HG03095 (cell line): Measurements from ENCODE around the gene OXLD1.
"Not testable (repeated sequence)": the region's sequence is repeated elsewhere in the genome, so short reads cannot be mapped to it uniquely, and the experiment has no call there.

Experiments used
- ATAC-seq: cut with Tn5 transposase; IDR thresholded peaks from one replicate; pipeline ENCODE4 v1.9.1; 2021; ENCODE audit warnings: moderate library complexity; ENCODE audit not compliant: unreplicated experiment

The OXLD1 gene

DNA sequence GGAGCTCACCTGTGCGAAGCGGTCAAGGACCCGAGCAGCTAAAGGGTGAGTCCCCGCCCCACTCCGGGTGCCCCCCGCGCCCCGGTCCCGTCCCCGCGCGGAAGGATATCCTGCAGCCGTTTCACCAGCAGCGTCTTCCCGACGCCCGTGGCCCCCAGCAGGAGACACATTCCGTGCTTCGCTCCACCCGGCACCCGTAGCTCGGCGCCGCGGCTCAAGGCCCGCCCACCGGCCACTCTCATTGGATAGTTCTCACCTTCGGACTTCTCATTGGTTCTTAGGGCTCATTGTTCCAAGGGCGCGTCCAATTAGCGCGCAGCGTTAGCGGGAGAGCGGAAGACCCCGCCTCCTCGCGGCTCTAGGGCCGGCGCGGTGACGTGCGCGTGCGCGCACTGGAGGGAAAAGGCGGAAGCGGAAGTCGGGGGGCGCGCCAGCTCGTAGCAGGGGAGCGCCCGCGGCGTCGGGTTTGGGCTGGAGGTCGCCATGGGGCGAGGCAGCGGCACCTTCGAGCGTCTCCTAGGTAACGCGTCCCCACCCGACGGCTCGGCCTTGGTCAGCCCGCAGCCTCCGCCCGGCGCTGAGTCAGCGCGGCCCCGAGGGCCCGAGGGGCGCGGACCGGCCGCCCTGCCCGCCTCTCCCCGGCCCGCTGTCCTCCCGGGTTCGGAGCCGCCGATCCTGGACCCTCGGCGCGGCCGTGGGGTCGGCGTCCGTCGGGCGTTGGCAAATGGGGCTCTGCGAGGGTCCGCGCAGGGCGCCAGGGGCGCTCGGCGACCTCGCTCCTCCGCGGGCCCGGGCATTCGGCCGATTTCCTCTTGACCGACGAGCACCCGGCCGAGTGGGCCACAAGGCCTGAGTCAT, 17.4 kb upstream of the OXLD1 start, which contains the start of the genes ARL16 and HGS:
ARL16 (minus strand) TSS at position 214 of the 858 bp plus-strand sequence; CDS start at position 170, 44 bp downstream.
HGS (plus strand) TSS at position 428 of the 858 bp plus-strand sequence; CDS start at position 484, 56 bp downstream.
- peak; percentile 77 for ATAC-seq

DNA sequence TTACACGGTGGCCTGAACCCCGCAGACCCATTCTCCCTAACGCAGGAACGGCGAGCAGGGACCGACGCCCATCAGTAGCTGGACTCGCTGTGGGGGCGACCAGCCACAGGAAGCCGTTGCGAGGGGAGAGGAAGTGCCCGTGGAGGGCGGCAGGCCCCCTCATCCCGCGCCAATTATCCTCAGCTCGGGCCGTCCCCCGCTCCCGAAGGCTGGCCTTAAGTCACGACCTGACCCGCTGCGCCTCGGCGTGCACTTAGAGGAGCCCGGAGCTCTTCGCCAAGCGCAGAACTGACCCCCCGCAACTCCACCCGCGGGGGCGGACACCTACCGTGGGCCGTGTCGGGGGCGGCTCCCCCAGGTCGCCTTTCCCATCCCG, 16.8 kb upstream of the OXLD1 start:
- ATAC-seq: peak; percentile 4

DNA sequence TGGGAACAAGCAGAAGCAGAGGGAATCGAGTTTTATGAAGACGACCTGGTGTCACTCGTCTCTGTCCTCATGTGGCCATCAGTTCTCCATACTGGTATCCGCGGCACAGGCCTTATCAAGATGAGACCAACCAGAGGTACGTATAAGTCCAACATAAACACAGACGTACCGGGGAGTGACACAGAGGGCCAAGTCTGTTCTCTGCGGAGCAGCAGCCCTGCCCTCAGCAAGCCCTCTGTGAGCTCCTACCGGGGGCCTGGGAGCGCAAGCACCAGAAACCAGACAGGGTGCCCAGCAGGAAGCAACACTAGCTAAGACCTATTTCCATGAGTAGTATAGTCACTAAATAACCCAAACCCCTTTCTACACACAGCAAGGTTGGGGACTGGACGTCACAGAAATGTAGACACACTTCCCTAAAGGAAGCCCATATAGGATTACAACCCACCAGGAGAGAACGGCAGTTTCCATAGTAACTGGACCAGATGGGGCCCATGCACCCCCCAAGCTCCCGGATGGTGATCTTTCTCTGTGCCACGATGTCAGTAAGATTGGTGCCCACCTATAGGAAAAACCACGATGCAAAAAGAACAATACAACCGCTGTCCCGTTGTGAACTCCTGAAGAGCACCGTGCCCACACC, 16.3 kb upstream of the OXLD1 start:
- ATAC-seq: no peak

DNA sequence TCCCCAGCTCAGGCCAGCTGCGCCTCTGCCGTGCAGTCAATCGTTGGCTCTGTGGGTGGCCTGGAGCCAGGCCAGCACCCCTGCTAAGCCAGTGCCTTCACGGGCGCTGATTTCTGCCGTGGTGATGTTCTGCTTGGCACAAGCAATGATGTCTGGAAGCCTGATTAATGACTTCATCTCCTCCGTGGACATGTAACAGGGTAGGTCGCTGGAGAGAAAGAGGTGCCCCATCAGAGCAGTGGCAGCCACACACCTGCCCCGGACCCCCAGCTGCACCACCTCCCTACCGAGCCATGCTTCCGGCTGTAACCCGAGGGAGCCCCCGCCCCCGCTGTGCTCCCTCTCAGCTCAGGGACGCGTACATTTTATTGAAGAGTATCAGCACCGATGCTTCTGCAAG, 15.3 kb upstream of the OXLD1 start:
- ATAC-seq: no peak

DNA sequence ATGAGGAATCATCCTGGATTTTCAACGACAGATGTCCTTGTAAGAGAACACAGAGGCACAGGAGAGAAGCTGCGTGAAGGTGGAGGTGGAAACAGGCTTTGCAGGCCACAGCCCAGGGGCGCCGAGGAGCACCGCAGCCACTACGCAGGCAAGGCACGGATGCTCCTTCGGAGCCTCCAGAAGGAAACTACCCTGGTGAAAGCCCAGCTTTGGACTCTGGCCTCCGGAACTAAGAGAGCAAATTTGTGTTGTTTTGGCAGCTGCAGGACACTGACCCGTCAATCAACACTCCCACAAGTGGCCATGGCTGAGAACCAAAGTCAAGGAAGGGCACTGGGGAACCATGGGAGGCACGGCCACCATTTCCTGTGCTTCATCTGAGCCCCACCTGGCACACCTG, 13.7 kb upstream of the OXLD1 start:
- ATAC-seq: no peak

DNA sequence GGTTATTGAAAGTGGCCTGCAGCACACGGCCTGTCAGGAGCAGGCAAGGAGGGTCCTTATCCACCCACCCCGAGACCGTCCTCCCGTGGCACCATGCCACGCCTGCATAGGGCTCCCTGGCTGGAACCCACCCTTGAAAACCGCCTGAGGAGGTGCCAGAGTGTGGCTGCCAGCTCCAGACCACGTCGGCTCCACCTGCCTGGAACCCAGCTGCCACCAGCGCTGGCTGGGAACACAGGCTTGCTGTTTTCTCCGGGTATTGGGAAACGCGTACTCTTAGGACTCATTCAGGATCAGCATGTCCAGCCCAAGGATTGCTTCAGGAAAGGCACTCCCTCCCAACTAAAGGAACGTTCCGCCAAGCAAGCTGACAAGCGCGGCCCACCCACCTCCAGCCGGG, 10.5 kb upstream of the OXLD1 start:
- ATAC-seq: no peak

DNA sequence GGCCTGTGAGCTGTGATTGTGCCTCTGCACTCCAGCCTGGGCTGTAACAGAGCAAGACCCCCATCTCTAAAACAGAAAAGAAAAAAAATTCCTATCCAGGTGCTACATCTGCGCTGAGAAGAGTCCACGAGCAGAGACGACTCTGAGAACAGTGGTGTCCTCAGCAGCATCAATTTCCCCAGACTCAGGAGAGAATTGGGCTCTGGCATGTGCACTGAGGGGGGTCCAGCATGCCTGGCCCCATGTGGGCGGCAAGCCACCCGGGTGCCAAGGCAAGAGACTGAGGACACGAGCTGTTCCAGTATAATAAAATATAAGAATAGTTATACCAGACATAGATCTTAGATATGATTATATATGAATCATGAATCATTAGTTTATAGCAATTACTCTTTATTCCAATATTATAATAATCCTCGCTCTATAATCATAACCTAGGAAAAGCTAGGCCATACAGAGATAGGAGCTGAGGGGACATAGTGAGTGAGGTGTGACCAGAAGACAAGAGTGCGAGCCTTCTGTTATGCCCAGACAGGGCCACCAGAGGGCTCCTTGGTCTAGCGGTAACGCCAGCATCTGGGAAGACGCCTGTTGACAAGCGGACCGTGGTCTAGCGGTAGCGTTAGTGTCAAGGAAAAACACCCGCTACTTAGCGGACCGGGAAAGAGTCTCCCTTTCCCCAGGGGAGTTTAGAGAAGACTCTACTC, 9.3 kb upstream of the OXLD1 start:
- ATAC-seq: not testable (repeated sequence)

GRCh38 chr17:81673561-81674258, 7.3 kb upstream of the OXLD1 start:
- no peak for ATAC-seq

DNA sequence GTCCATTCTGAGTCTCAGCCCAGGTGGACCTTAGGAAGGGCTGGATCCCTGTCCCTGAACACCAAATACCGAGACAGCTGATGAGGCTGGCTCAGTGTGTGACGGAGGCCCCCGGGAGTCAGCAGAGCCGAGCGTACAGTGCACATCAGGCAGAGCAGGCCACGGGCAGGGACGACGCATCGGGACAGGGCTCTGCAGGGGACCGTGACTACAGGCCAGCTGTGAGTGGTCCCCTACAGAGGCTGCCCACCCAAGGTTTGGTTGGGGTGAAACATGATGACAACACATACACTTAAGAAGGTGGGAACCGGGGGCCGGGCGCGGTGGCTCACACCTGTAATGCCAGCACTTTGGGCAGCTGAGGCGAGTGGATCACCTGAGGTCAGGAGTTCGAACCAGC, 6.5 kb upstream of the OXLD1 start:
- ATAC-seq: no peak

DNA sequence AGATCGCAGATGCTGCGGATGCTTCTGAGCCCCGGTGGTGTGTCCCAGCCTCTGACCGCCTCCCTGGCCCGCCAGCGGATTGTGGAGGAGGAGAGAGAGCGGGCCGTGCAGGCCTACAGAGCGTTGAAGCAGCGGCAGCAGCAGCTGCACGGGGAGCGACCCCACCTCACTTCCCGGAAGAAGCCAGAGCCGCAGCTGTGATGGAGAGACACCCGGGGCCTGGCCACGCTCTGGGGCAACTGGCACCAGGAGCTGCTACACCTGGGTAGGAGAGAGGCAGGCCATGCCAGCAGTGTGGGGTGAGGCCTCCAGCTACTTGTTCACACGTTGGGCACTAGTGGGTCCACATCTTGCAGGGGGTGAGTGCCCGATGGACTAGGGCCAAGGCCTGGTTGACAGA, 6.1 kb upstream of the OXLD1 start:
- no peak for ATAC-seq

DNA sequence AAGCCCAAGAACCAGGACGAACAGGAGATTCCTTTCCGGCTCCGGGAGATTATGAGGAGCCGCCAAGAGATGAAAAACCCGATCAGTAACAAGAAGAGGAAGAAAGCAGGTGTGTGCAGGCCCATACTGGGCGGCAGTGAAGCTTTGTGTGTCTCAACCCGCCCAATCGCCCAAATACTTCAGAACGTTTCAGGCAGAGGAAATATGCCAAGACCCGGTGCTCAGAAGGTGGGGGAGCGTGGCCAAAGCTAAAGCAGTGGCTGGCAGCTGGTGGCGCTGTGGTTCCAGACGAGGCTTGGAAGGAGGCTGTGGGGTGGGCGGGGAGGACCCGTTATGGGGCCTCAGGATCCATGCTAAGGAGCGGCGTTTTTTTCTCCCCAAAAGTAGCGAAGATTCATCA, 1.3 kb upstream of the OXLD1 start:
- no peak for ATAC-seq

DNA sequence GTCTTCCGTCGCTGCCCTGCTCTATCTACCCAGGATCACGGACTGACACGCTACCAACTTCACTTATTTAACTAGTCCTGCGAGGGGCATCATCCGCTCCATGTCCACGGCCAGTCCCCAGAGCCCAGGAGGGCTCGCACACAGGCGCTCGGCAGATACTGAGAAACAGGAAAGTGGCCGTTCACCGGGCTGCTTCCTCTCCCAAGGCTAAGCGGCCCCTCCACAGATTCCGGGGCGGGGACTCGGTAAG, 388 bp downstream of the OXLD1 start:
- ATAC-seq: peak; percentile 23

GRCh38 chr17:81665205-81666091, 957 bp downstream of the OXLD1 start:
- no peak for ATAC-seq

DNA sequence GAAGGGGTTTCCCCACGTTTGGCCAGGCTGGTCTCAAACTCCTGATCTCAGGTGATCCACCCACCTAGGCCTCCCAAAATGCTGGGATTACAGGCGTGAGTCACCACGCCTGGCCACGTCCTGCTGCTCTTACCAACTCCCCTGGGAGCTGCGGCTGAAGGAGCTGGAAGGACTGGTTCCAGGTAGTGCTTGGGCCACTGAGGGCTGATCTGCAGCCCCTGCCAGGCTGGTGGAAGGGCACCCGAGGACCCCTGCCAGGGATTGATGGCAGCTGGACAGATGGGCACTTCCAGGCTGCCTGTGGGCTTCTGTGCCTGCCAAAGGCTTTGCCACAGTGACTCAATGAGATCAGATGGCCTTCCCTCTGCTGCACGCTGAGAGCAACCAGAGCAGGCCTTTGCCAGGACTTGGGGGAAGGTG, 2.3 kb downstream of the OXLD1 start:
- no peak for ATAC-seq

GRCh38 chr17:81662002-81662401, 4.4 kb downstream of the OXLD1 start:
- no peak for ATAC-seq

GRCh38 chr17:81660441-81660840, 6.0 kb downstream of the OXLD1 start:
- ATAC-seq: no peak

- no peak for ATAC-seq
Observed at GRCh38 chr17:81659038-81659437, 7.4 kb downstream of the OXLD1 start.

GRCh38 chr17:81656835-81657234, 9.6 kb downstream of the OXLD1 start:
- no peak for ATAC-seq

DNA sequence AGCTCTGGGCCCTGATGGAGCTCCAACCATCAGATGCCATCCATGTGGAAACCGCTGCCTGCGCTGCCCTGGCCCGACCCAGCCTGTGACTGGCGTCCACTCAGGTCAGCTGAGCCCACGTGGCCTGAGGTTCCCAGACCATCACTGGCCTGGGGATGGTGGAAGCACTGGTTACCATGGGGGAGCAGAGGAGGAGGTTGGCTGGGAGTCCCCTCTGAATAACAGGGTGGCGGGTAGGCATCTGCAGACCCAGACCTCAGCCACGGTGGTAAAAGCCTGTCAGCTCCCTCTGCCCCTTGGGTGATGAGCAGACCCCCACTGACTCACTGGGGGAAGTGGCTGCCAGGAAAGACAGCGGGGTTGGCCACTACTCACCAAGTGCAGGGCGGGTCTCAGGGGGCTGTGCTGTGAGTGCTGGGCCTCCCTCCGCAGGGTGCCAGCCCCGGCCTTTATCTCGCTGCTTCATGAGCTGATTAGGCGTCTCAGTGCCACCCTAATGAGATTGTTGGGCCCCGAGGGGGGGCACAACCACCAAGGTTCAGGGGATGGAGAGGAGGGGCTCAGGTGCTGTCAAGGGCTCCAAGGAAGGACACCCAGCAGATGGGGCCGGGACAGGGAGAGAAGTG, 10.2 kb downstream of the OXLD1 start, which contains the start of gene PDE6G:
PDE6G (minus strand) TSS at position 425 of the 626 bp plus-strand sequence. CDS start 3,237 bp downstream, outside the sequence.
- no peak for ATAC-seq
